Natural killer cell (primary cell): ENCODE data around the gene STK39. TPM values are rescaled to one million over a fixed set of nuclear protein-coding genes. Genes with fewer than 3 reads are reported as not detected.

Experiments
- ATAC-seq, 3 donors: fragments of 150-1000 bp in 2 of 3; fragments of 200-7000 bp in 1 of 3; cut with Tn5 transposase; 1 replicate in 1 of 3; 2 replicates in 2 of 3; pipeline ENCODE4 v1.10.0; 2021; ENCODE audit warnings: mild to moderate bottlenecking in 2 of 3, moderate library complexity in 2 of 3
- DNase-seq, 2 donors: peaks; one replicate each; pipeline versions ENCODE4 v3.0.0 to v3.0.0-alpha.2; 2013 to 2021; ENCODE audit warnings: mixed read lengths in 1 of 2
- H3K27ac ChIP-seq: one replicate; pipeline ENCODE4 v1.5.1; 2013; ENCODE audit warnings: mild to moderate bottlenecking, low read length
- H3K27me3 ChIP-seq: one replicate; pipeline ENCODE4 v1.6.1; 2013; ENCODE audit warnings: low read length; ENCODE audit not compliant: control insufficient read depth, insufficient read depth
- H3K36me3 ChIP-seq: one replicate; pipeline ENCODE4 v1.6.1; 2013; ENCODE audit warnings: low read length; ENCODE audit not compliant: control insufficient read depth, insufficient read depth
- H3K4me1 ChIP-seq: one replicate; pipeline ENCODE4 v1.6.1; 2013; ENCODE audit warnings: low read length; ENCODE audit not compliant: control insufficient read depth, insufficient read depth
- H3K4me3 ChIP-seq: one replicate; pipeline ENCODE4 v1.5.1; 2013; ENCODE audit warnings: low read length
- H3K9me3 ChIP-seq: one replicate; pipeline ENCODE4 v1.6.1; 2013; ENCODE audit warnings: low read length; ENCODE audit not compliant: control insufficient read depth, insufficient read depth
- H3K27ac Mint-ChIP-seq, 2 donors: one replicate each; pipeline ENCODE4 v1.8.0; 2022; ENCODE audit warnings: mild to moderate bottlenecking in 2 of 2, mixed read lengths in 2 of 2, moderate library complexity in 1 of 2
- H3K27me3 Mint-ChIP-seq, 2 donors: one replicate each; pipeline ENCODE4 v1.8.0; 2022; ENCODE audit warnings: low read depth in 2 of 2, mixed read lengths in 2 of 2
- H3K36me3 Mint-ChIP-seq: one replicate; pipeline ENCODE4 v1.8.0; 2022; ENCODE audit warnings: mixed read lengths
- H3K4me1 Mint-ChIP-seq, 2 donors: one replicate each; pipeline ENCODE4 v1.8.0; 2022; ENCODE audit warnings: mixed read lengths in 2 of 2
- H3K4me3 Mint-ChIP-seq: one replicate; pipeline ENCODE4 v1.8.0; 2022; ENCODE audit warnings: mild to moderate bottlenecking, moderate library complexity, mixed read lengths
- H3K9me3 Mint-ChIP-seq, 2 donors: one replicate each; pipeline ENCODE4 v1.8.0; 2022; ENCODE audit warnings: mixed read lengths in 2 of 2
- CTCF ChIP-seq: fragments of 200-600 bp; IDR thresholded peaks from one replicate; pipeline ENCODE4 v1.8.0; 2022; ENCODE audit warnings: antibody characterized with exemption
- WGBS: methylation state at CpG from one replicate; pipeline ENCODE4 v1.1.7; 2013; ENCODE audit warnings: missing lambda C conversion rate; ENCODE audit not compliant: insufficient coverage; 5-methylcytosine and 5-hydroxymethylcytosine counted together
- intact Hi-C: fragments of 100-400 bp; cut with micrococcal nuclease; formaldehyde crosslinking; loops from one replicate; pipeline ENCODE4 v1.14.2; 2022
- total RNA-seq, 4 donors: library from RNA; stranded (reverse); fragments of 120-200 nt in 1 of 4; gene quantifications; one replicate each; pipeline versions ENCODE4 v1.2.3 to v1.2.4, GENCODE V29; 2013 to 2022

The STK39 gene
- total RNA-seq, 3 donors from 2014 or later (not counting 1 experiment from before 2014, with no cell fraction given) = 53.3 to 79.3 (median 66.6) TPM

- no peak for TF ChIP-seq CTCF
- Mint-ChIP-seq H3K9me3 (no peaks in the 10 kb centered on the region), H3K4me3 (no peak overlapping the region), H3K27ac (peak overlapping the region; percentile 2 to 4), H3K27me3 (no peaks in the 10 kb centered on the region), H3K4me1 (peaks cover 16 to 34% of the 10 kb centered on the region in 2 donors), H3K36me3 (no peaks in the 10 kb centered on the region)
- no peak overlapping the region for H3K27ac ChIP-seq
- H3K4me3 ChIP-seq = no peak overlapping the region
- H3K4me1 ChIP-seq = no peaks in the 10 kb centered on the region
- no peaks in the 10 kb centered on the region for H3K9me3 ChIP-seq
- H3K27me3 ChIP-seq = no peaks in the 10 kb centered on the region
- ATAC-seq (no peak), DNase-seq (no peak)
- 79% methylated on average over 4 of the region's 5 CpGs for WGBS
- intact Hi-C loops = no loop called here
- H3K36me3 ChIP-seq = peaks cover 15% of the 10 kb centered on the region
These were observed 281.3 kb downstream of the STK39 start for GRCh38 chr2:167965907-167966761.

GRCh38 chr2:167964650-167965413 lies 282.6 kb downstream of the STK39 start:
- Mint-ChIP-seq H3K4me1 (peaks cover 13 to 35% of the 10 kb centered on the region in 2 donors), H3K9me3 (no peaks in the 10 kb centered on the region), H3K27ac (peak overlapping the region in 1 of 2 donors; percentile 39), H3K4me3 (no peak overlapping the region), H3K36me3 (no peaks in the 10 kb centered on the region), H3K27me3 (no peaks in the 10 kb centered on the region)
- Histone ChIP-seq H3K27me3 (no peaks in the 10 kb centered on the region), H3K4me1 (no peaks in the 10 kb centered on the region), H3K9me3 (no peaks in the 10 kb centered on the region), H3K4me3 (no peak overlapping the region), H3K27ac (no peak overlapping the region), H3K36me3 (peaks cover 17% of the 10 kb centered on the region)
- WGBS = 92% methylated on average over 3 of the region's 5 CpGs
- TF ChIP-seq CTCF = no peak
- intact Hi-C loops = no loop called here
- DNase-seq (no peak), ATAC-seq (no peak)

GRCh38 chr2:167963899-167964649 lies 283.3 kb downstream of the STK39 start:
- intact Hi-C loops = no loop called here
- Mint-ChIP-seq H3K9me3 (no peaks in the 10 kb centered on the region), H3K27ac (peak overlapping the region in 1 of 2 donors; percentile 39), H3K4me1 (peaks cover 5 to 27% of the 10 kb centered on the region in 2 donors), H3K36me3 (no peaks in the 10 kb centered on the region), H3K27me3 (no peaks in the 10 kb centered on the region), H3K4me3 (no peak overlapping the region)
- Histone ChIP-seq H3K4me3 (no peak overlapping the region), H3K36me3 (peaks cover 18% of the 10 kb centered on the region), H3K9me3 (no peaks in the 10 kb centered on the region), H3K4me1 (no peaks in the 10 kb centered on the region), H3K27me3 (no peaks in the 10 kb centered on the region), H3K27ac (no peak overlapping the region)
- DNase-seq (no peak), ATAC-seq (no peak)
- WGBS = 98% methylated on average over 8 of the region's 9 CpGs
- TF ChIP-seq CTCF = no peak
